ENCODE data around the gene FGFBP3. TPM values are rescaled to one million over a fixed set of nuclear protein-coding genes. Genes with fewer than 3 reads are reported as not detected.

Gene FGFBP3
- polyA plus RNA-seq, 1 of the 3 experiments (the other 2 are of a cell fraction) = 1.3 TPM

DNA sequence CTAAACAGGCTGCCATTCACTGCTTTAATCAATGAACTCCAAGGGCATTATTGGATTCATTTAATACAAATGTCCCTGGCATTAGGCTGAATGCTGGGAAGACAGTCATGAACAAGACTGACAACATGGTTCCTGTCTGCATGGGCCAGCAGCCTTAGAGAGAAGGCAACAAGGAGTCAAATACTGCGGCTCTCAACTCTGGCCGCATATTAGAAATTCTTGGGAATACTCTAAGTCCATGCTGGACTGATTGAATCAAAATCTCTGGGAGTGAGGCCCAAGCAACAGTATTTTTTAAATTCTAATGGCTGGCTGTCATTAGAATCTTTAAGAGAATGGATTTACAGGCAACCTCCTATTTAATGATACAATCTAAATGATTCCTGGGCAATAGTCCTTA, 34.1 kb downstream of the FGFBP3 start:
- ChIA-PET CTCF (no interaction called here), POLR2A (no interaction called here)
- no peaks in the 10 kb centered on the region for H3K79me2 ChIP-seq (ENCODE audit: insufficient read depth)
- no peak overlapping the region for H3K4me3 ChIP-seq (ENCODE audit: low read depth in 2 of 2, low read length in 1 of 2)
- H3K9me3 ChIP-seq = no peaks in the 10 kb centered on the region
- 84% methylated on average over 2 of the region's 2 CpGs for WGBS (ENCODE audit: low lambda C conversion rate)
- no peak overlapping the region for H3K9ac ChIP-seq
- H3K27ac ChIP-seq (ENCODE audit: low read depth in 2 of 2, low read length in 1 of 2) = no peak overlapping the region
- no peaks in the 10 kb centered on the region for H3K27me3 ChIP-seq (ENCODE audit: insufficient read depth)
- H3F3A ChIP-seq (replicated peaks; ENCODE audit: insufficient read depth) = peaks cover 1% of the 10 kb centered on the region
- H3K4me2 ChIP-seq = no peak overlapping the region
- H2AFZ ChIP-seq (ENCODE audit: low read depth) = no peak overlapping the region
- TF ChIP-seq RAD21 (IDR thresholded peaks at IDR 0.05; ENCODE audit: low read length) = no peak
- TF ChIP-seq NFIC (IDR thresholded peaks at IDR 0.05; ENCODE audit: borderline replicate concordance) = no peak
- TF ChIP-seq JUND (IDR thresholded peaks at IDR 0.05) = no peak
- no peak for TF ChIP-seq CHD2 (IDR thresholded peaks at IDR 0.05; ENCODE audit: low read length, partially characterized antibody)
- TF ChIP-seq EZH2phosphoT487 (IDR thresholded peaks at IDR 0.05; ENCODE audit: borderline replicate concordance, low read depth) = no peak
- TF ChIP-seq MEF2A (IDR thresholded peaks at IDR 0.05; ENCODE audit: borderline replicate concordance, low read depth) = no peak
- TF ChIP-seq RFX5 (IDR thresholded peaks at IDR 0.05; ENCODE audit: low read length) = no peak
- TF ChIP-seq, protein P1, sequence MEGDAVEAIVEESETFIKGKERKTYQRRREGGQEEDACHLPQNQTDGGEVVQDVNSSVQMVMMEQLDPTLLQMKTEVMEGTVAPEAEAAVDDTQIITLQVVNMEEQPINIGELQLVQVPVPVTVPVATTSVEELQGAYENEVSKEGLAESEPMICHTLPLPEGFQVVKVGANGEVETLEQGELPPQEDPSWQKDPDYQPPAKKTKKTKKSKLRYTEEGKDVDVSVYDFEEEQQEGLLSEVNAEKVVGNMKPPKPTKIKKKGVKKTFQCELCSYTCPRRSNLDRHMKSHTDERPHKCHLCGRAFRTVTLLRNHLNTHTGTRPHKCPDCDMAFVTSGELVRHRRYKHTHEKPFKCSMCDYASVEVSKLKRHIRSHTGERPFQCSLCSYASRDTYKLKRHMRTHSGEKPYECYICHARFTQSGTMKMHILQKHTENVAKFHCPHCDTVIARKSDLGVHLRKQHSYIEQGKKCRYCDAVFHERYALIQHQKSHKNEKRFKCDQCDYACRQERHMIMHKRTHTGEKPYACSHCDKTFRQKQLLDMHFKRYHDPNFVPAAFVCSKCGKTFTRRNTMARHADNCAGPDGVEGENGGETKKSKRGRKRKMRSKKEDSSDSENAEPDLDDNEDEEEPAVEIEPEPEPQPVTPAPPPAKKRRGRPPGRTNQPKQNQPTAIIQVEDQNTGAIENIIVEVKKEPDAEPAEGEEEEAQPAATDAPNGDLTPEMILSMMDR (IDR thresholded peaks at IDR 0.05) = no peak
- no peak for TF ChIP-seq TEAD4 (IDR thresholded peaks at IDR 0.05; ENCODE audit: borderline replicate concordance, insufficient read depth)
- TF ChIP-seq FOXM1 (IDR thresholded peaks at IDR 0.05; ENCODE audit: low read depth) = no peak
- no peak for TF ChIP-seq TAF1 (IDR thresholded peaks at IDR 0.05; ENCODE audit: borderline replicate concordance, low read depth, low read length)
- TF ChIP-seq FOXJ3 (CRISPR knock-in tag; IDR thresholded peaks at IDR 0.05) = no peak
- TF ChIP-seq YY1 (IDR thresholded peaks at IDR 0.05; ENCODE audit: low read depth) = no peak
- no peak for TF ChIP-seq RCOR1 (IDR thresholded peaks at IDR 0.05; ENCODE audit: low read length)
- no peak for TF ChIP-seq SIN3A (IDR thresholded peaks at IDR 0.05; ENCODE audit: borderline replicate concordance, low read depth, low read length)
- no peaks in the 10 kb centered on the region for H3K9me2 ChIP-seq
- H4K20me1 ChIP-seq (ENCODE audit: insufficient read depth) = no peaks in the 10 kb centered on the region
- H3K36me3 ChIP-seq (replicated peaks in 1 of 2; ENCODE audit: control insufficient read depth in 1 of 2, insufficient read depth in 2 of 2, low read length in 1 of 2) = no peaks in the 10 kb centered on the region
- no peaks in the 10 kb centered on the region for H3K4me1 ChIP-seq (ENCODE audit: control insufficient read depth in 1 of 2, insufficient read depth in 2 of 2, low read depth in 1 of 2, low read length in 1 of 2)
- no peak for DNase-seq

DNA sequence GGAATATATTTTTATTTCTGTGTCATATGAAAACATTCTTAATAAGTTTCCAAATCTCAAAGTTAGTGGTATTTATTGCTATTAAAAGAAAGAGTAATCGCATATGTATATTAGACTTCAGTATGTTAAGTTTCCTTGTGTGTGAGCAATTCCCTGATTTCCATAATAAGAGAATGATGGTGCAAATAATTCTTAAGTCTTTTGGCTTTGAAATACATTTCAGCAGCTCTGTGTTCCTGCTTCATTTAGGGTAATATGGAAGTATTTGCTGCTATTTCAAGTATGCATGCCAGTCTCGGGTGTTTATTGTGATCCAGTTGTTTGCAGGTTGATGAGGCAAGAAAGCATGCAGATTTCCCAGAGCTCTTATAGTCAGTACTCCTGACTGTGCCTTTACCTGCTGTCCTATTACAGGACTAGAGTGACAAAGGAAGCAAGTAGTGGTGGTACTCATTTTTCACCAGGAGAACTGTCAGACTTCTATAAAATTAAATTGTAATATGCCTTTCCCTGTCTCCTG, 43.7 kb downstream of the FGFBP3 start:
- ChIA-PET POLR2A (no interaction called here), CTCF (interaction anchor here (0.7 to 1.5 kb wide), 3 partner anchors 11 to 47 kb away, joined by 3 to 7 read pairs (median 3); no protein-coding TSS in a partner anchor)
- H3K27me3 ChIP-seq (ENCODE audit: insufficient read depth) = no peaks in the 10 kb centered on the region
- H3K9me2 ChIP-seq = no peaks in the 10 kb centered on the region
- H3K4me3 ChIP-seq (ENCODE audit: low read depth in 2 of 2, low read length in 1 of 2) = no peak overlapping the region
- no peak overlapping the region for H2AFZ ChIP-seq (ENCODE audit: low read depth)
- H3K9ac ChIP-seq = no peak overlapping the region
- peaks cover 52 to 55% of the 10 kb centered on the region in 2 experiments for H3K36me3 ChIP-seq (replicated peaks in 1 of 2; ENCODE audit: control insufficient read depth in 1 of 2, insufficient read depth in 2 of 2, low read length in 1 of 2)
- WGBS (ENCODE audit: low lambda C conversion rate) = 100% methylated on average over 2 of the region's 2 CpGs
- no peaks in the 10 kb centered on the region; a peak in 1 of 4 replicates for H3K4me1 ChIP-seq (ENCODE audit: control insufficient read depth in 1 of 2, insufficient read depth in 2 of 2, low read depth in 1 of 2, low read length in 1 of 2)
- no peak overlapping the region for H3K4me2 ChIP-seq
- H3F3A ChIP-seq (replicated peaks; ENCODE audit: insufficient read depth) = peaks cover 13% of the 10 kb centered on the region
- no peaks in the 10 kb centered on the region for H4K20me1 ChIP-seq (ENCODE audit: insufficient read depth)
- H3K27ac ChIP-seq (ENCODE audit: low read depth in 2 of 2, low read length in 1 of 2) = no peak overlapping the region
- H3K9me3 ChIP-seq = no peaks in the 10 kb centered on the region
- H3K79me2 ChIP-seq (ENCODE audit: insufficient read depth) = no peaks in the 10 kb centered on the region
- DNase-seq = no peak
- no peak for TF ChIP-seq TCF12 (IDR thresholded peaks at IDR 0.05)
- TF ChIP-seq YY1 (IDR thresholded peaks at IDR 0.05; ENCODE audit: low read depth) = no peak
- TF ChIP-seq, protein P1 (IDR thresholded peaks at IDR 0.05) = no peak
- TF ChIP-seq RAD21 (IDR thresholded peaks at IDR 0.05; ENCODE audit: low read length) = no peak
- TF ChIP-seq TEAD4 (IDR thresholded peaks at IDR 0.05; ENCODE audit: borderline replicate concordance, insufficient read depth) = no peak
- TF ChIP-seq, protein P2, sequence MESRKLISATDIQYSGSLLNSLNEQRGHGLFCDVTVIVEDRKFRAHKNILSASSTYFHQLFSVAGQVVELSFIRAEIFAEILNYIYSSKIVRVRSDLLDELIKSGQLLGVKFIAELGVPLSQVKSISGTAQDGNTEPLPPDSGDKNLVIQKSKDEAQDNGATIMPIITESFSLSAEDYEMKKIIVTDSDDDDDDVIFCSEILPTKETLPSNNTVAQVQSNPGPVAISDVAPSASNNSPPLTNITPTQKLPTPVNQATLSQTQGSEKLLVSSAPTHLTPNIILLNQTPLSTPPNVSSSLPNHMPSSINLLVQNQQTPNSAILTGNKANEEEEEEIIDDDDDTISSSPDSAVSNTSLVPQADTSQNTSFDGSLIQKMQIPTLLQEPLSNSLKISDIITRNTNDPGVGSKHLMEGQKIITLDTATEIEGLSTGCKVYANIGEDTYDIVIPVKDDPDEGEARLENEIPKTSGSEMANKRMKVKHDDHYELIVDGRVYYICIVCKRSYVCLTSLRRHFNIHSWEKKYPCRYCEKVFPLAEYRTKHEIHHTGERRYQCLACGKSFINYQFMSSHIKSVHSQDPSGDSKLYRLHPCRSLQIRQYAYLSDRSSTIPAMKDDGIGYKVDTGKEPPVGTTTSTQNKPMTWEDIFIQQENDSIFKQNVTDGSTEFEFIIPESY (IDR thresholded peaks at IDR 0.05; ENCODE audit: borderline replicate concordance, low read depth) = no peak
- TF ChIP-seq RCOR1 (IDR thresholded peaks at IDR 0.05; ENCODE audit: low read length) = no peak
- TF ChIP-seq NRF1 (IDR thresholded peaks at IDR 0.05; ENCODE audit: low read depth, low read length) = no peak
- no peak for TF ChIP-seq SMC3 (IDR thresholded peaks at IDR 0.05; ENCODE audit: low read depth, low read length)
- no peak for TF ChIP-seq RXRA (IDR thresholded peaks at IDR 0.05; ENCODE audit: borderline replicate concordance, low read depth)
- no peak for TF ChIP-seq FOSL2 (IDR thresholded peaks at IDR 0.05; ENCODE audit: borderline replicate concordance, low read depth)
- no peak for TF ChIP-seq TAF1 (IDR thresholded peaks at IDR 0.05; ENCODE audit: borderline replicate concordance, low read depth, low read length)
- TF ChIP-seq, protein P3, sequence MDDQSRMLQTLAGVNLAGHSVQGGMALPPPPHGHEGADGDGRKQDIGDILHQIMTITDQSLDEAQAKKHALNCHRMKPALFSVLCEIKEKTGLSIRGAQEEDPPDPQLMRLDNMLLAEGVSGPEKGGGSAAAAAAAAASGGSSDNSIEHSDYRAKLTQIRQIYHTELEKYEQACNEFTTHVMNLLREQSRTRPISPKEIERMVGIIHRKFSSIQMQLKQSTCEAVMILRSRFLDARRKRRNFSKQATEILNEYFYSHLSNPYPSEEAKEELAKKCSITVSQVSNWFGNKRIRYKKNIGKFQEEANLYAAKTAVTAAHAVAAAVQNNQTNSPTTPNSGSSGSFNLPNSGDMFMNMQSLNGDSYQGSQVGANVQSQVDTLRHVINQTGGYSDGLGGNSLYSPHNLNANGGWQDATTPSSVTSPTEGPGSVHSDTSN (IDR thresholded peaks at IDR 0.05) = no peak

All from SK-N-SH (cell line).